DMS53 (cell line): Measurements from ENCODE around the gene TMEM178A.

Source experiments
- DNase-seq: peaks from one replicate; lab custom pipeline; 2025; lab: John Stamatoyannopoulos, UW

Gene TMEM178A

GRCh38 chr2:39679805-39680204 is 14.1 kb downstream of the TMEM178A start:
- DNase-seq = peak; percentile 62

- DNase-seq = no peak
Measured at GRCh38 chr2:39682066-39682692, 16.5 kb downstream of the TMEM178A start.

- no peak for DNase-seq
Measured at GRCh38 chr2:39683022-39683699, 17.4 kb downstream of the TMEM178A start.

- DNase-seq = no peak
Measured at GRCh38 chr2:39684464-39684863, 18.7 kb downstream of the TMEM178A start.

GRCh38 chr2:39685126-39685525 is 19.4 kb downstream of the TMEM178A start:
- no peak for DNase-seq

GRCh38 chr2:39686456-39686855 is 20.7 kb downstream of the TMEM178A start:
- DNase-seq = no peak

- peak; percentile 3 for DNase-seq
Measured at GRCh38 chr2:39688181-39688580, 22.5 kb downstream of the TMEM178A start.

- DNase-seq = peak; percentile 57
Measured at GRCh38 chr2:39689272-39689841, 23.6 kb downstream of the TMEM178A start.

GRCh38 chr2:39689876-39690275 is 24.2 kb downstream of the TMEM178A start:
- DNase-seq = no peak

GRCh38 chr2:39693245-39693644 is 27.5 kb downstream of the TMEM178A start:
- DNase-seq = no peak

- DNase-seq = peak; percentile 66
Measured at GRCh38 chr2:39696101-39696553, 30.4 kb downstream of the TMEM178A start.

- DNase-seq = peak; percentile 47
Measured at GRCh38 chr2:39696838-39697237, 31.1 kb downstream of the TMEM178A start.

GRCh38 chr2:39697454-39697853 is 31.7 kb downstream of the TMEM178A start:
- no peak for DNase-seq

- no peak for DNase-seq
Measured at GRCh38 chr2:39701137-39701536, 35.4 kb downstream of the TMEM178A start.

GRCh38 chr2:39703181-39703872 is 37.6 kb downstream of the TMEM178A start:
- DNase-seq = no peak

GRCh38 chr2:39704540-39704939 is 38.8 kb downstream of the TMEM178A start:
- DNase-seq = no peak

GRCh38 chr2:39705638-39706037 is 39.9 kb downstream of the TMEM178A start:
- peak; percentile 32 for DNase-seq

GRCh38 chr2:39706312-39706711 is 40.6 kb downstream of the TMEM178A start:
- no peak for DNase-seq

GRCh38 chr2:39706945-39707344 is 41.2 kb downstream of the TMEM178A start:
- no peak for DNase-seq

- no peak for DNase-seq
Measured at GRCh38 chr2:39708003-39708402, 42.3 kb downstream of the TMEM178A start.

GRCh38 chr2:39710807-39711206 is 45.1 kb downstream of the TMEM178A start:
- DNase-seq = no peak

GRCh38 chr2:39712953-39713352 is 47.2 kb downstream of the TMEM178A start:
- no peak for DNase-seq

- DNase-seq = no peak
Measured at GRCh38 chr2:39715095-39715494, 49.4 kb downstream of the TMEM178A start.
